ENCODE measurements around the gene ZSCAN29. TPM values are rescaled to one million over a fixed set of nuclear protein-coding genes. Genes with fewer than 3 reads are reported as not detected.

ZSCAN29 gene
- total and polyA plus RNA-seq, 2 of the 13 experiments (the other 11 are each of a cell fraction or from before 2014, with no cell fraction given): 8.3 to 27.4 TPM

- peak; percentile 80; the same call in 1 of the 2 replicates for TF ChIP-seq MTF2 (CRISPR knock-in tag; IDR thresholded peaks at IDR 0.05; ENCODE audit: borderline replicate concordance)
- TF ChIP-seq RBFOX2 (IDR thresholded peaks at IDR 0.05; ENCODE audit: low read depth, low read length): peak; percentile 97
- TF ChIP-seq ZBTB38 (CRISPR knock-in tag; IDR thresholded peaks at IDR 0.05): peak; percentile 21; the same call in 1 of the 2 replicates
- peak; percentile 98 for TF ChIP-seq POLR2G (IDR thresholded peaks at IDR 0.05; ENCODE audit: low read depth, low read length)
- peak; percentile 89; the same call in 1 of the 2 replicates for TF ChIP-seq ZNF20 (CRISPR knock-in tag; IDR thresholded peaks at IDR 0.05)
- TF ChIP-seq ZNF326 (CRISPR knock-in tag; IDR thresholded peaks at IDR 0.05; ENCODE audit: borderline replicate concordance): no peak
- no peak for TF ChIP-seq ZNF577 (CRISPR knock-in tag; IDR thresholded peaks at IDR 0.05; ENCODE audit: borderline replicate concordance, low read depth)
- peak; percentile 90 for TF ChIP-seq ZFY (CRISPR knock-in tag; IDR thresholded peaks at IDR 0.05)
- 0 out of 2 replicates have a peak, but pooled peaks have one; percentile 24 for TF ChIP-seq GATAD2A (CRISPR knock-in tag; IDR thresholded peaks at IDR 0.05)
- TF ChIP-seq ZMYM4 (CRISPR knock-in tag; IDR thresholded peaks at IDR 0.05): peak; percentile 84
- peak; percentile 62; the same call in 1 of the 2 replicates for TF ChIP-seq ZNF280D (CRISPR knock-in tag; IDR thresholded peaks at IDR 0.05)
- no peak for TF ChIP-seq TAF15 (IDR thresholded peaks at IDR 0.05; ENCODE audit: low read depth, low read length, poor library complexity, severe bottlenecking)
- no peak for TF ChIP-seq ZNF10 (CRISPR knock-in tag; IDR thresholded peaks at IDR 0.05; ENCODE audit: borderline replicate concordance, low read depth)
- TF ChIP-seq TSC22D2 (CRISPR knock-in tag; IDR thresholded peaks at IDR 0.05; ENCODE audit: borderline replicate concordance): no peak
- TF ChIP-seq U2AF1 (optimal IDR thresholded peaks at IDR 0.05; ENCODE audit: low read depth, low read length): peak; percentile 29
- 0 out of 2 replicates have a peak, but pooled peaks have one; percentile 66 for TF ChIP-seq ZSCAN29 (CRISPR knock-in tag; conservative IDR thresholded peaks at IDR 0.05)
- peak; percentile 71 for TF ChIP-seq XBP1 (CRISPR knock-in tag; IDR thresholded peaks at IDR 0.05)
- peak; percentile 66; the same call in 1 of the 2 replicates for TF ChIP-seq ZBTB7B (CRISPR knock-in tag; IDR thresholded peaks at IDR 0.05)
- TF ChIP-seq ZIK1 (CRISPR knock-in tag; IDR thresholded peaks at IDR 0.05; ENCODE audit: borderline replicate concordance, low read depth): peak; percentile 51; the same call in 1 of the 2 replicates
- no peak for TF ChIP-seq ZNF615 (CRISPR knock-in tag; IDR thresholded peaks at IDR 0.05; ENCODE audit: borderline replicate concordance)
- TF ChIP-seq, protein P1, sequence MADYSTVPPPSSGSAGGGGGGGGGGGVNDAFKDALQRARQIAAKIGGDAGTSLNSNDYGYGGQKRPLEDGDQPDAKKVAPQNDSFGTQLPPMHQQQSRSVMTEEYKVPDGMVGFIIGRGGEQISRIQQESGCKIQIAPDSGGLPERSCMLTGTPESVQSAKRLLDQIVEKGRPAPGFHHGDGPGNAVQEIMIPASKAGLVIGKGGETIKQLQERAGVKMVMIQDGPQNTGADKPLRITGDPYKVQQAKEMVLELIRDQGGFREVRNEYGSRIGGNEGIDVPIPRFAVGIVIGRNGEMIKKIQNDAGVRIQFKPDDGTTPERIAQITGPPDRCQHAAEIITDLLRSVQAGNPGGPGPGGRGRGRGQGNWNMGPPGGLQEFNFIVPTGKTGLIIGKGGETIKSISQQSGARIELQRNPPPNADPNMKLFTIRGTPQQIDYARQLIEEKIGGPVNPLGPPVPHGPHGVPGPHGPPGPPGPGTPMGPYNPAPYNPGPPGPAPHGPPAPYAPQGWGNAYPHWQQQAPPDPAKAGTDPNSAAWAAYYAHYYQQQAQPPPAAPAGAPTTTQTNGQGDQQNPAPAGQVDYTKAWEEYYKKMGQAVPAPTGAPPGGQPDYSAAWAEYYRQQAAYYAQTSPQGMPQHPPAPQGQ (CRISPR knock-in tag; IDR thresholded peaks at IDR 0.05; ENCODE audit: borderline replicate concordance): no peak
- TF ChIP-seq KAT7 (CRISPR knock-in tag; IDR thresholded peaks at IDR 0.05; ENCODE audit: borderline replicate concordance): peak; percentile 92; the same call in 1 of the 2 replicates
- peak; percentile 53; the same call in 1 of the 2 replicates for TF ChIP-seq ELF3 (CRISPR knock-in tag; IDR thresholded peaks at IDR 0.05)
- TF ChIP-seq TMF1 (CRISPR knock-in tag; IDR thresholded peaks at IDR 0.05; ENCODE audit: low read depth): no peak; the same call in 1 of the 2 replicates
- TF ChIP-seq ZFP41 (CRISPR knock-in tag; IDR thresholded peaks at IDR 0.05; ENCODE audit: borderline replicate concordance): peak; percentile 84
- TF ChIP-seq SYNCRIP (IDR thresholded peaks at IDR 0.05; ENCODE audit: insufficient read depth, low read depth, low read length): no peak
Measured at GRCh38 chr15:43329960-43330779, 40.7 kb downstream of the ZSCAN29 start, which contains the start of gene LCMT2 (continued).

All from HepG2 (cell line).